Activated naive CD4-positive, alpha-beta T cell treated with anti-CD3 and anti-CD28 coated beads, Interleukin-2, amount 10 ng/mL, durations not matched to agents 7 days and 5 days (primary cell): Measurements from ENCODE around the gene COL11A2.

ENCODE experiments used
- CTCF ChIA-PET: fragments of 350-600 bp; sonication (Branson Sonifier 250); formaldehyde crosslinking; loops from one replicate; lab custom pipeline; 2021; ENCODE audit warnings: antibody characterized with exemption; lab: Charles Lee
- DNase-seq: peaks from one replicate; pipeline ENCODE4 v3.0.0-alpha.2; 2020
- H3K27ac Mint-ChIP-seq: one replicate; pipeline ENCODE4 v1.8.0; 2021; ENCODE audit warnings: mild to moderate bottlenecking, moderate library complexity, mixed read lengths
- H3K27me3 Mint-ChIP-seq: one replicate; pipeline ENCODE4 v1.8.0; 2021; ENCODE audit warnings: mild to moderate bottlenecking, mixed read lengths
- H3K36me3 Mint-ChIP-seq: one replicate; pipeline ENCODE4 v1.8.0; 2021; ENCODE audit warnings: mixed read lengths
- H3K4me1 Mint-ChIP-seq: one replicate; pipeline ENCODE4 v1.8.0; 2021; ENCODE audit warnings: mixed read lengths
- H3K4me3 Mint-ChIP-seq: one replicate; pipeline ENCODE4 v1.8.0; 2021; ENCODE audit warnings: mild to moderate bottlenecking, moderate library complexity, mixed read lengths
- H3K9me3 Mint-ChIP-seq: one replicate; pipeline ENCODE4 v1.8.0; 2021; ENCODE audit warnings: mixed read lengths

COL11A2 gene

GRCh38 chr6:33193619-33194018, 1.4 kb upstream of the COL11A2 start:
- peaks cover 30% of the 10 kb centered on the region for H3K4me1 Mint-ChIP-seq
- DNase-seq: no peak
- CTCF ChIA-PET: no interaction called here
- H3K36me3 Mint-ChIP-seq: peaks cover 41% of the 10 kb centered on the region
- peaks cover 50% of the 10 kb centered on the region for H3K27me3 Mint-ChIP-seq
- H3K4me3 Mint-ChIP-seq: no peak overlapping the region
- H3K27ac Mint-ChIP-seq: no peak overlapping the region
- no peaks in the 10 kb centered on the region for H3K9me3 Mint-ChIP-seq

DNA sequence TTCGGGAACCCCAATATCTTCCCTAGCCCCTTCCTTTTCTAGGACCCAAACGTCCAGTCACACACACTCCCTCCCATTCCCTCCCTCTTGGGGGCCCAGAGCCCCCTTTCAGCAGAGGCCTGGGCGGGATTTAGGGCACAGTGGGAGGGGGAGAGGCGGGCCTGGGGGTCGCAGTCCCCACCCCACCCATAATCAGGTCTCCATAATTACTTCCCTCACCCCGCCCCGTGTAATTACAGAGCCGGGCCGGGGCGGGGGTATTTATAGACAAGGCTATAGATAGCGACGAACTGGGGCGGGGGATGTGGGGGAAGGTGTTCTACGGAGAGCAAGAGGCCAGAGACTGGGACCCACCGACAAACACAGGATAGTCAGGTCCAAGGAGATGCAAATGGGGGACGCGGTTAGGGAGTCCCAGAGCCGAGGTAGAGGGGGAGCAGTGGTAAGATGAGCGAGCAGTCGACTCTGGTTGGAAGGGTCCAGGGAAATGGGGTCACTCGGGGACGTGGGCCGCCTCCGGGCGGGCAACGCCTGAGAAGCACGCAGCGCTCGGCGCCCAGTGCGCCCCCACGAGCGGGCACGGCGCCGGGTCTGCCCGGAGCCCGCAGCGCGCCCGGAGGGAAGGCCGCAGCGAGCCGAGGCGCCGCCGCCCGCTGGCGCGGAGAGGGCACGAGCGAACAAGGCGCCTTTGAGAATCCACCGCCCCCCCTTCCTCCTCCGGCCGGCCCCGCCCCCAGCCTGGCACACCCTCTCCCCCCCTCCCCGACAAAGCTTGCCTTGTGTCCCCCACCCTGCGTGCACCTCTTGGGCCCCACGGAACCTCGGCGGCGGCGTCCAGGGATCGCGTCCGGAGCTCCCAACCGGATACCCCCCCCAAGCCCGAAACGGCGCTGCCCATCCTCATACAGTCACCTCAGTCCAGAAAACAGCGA, 670 bp upstream of the COL11A2 start:
- CTCF ChIA-PET: no interaction called here
- Mint-ChIP-seq H3K27me3 (peaks cover 57% of the 10 kb centered on the region), H3K9me3 (no peaks in the 10 kb centered on the region), H3K36me3 (peaks cover 38% of the 10 kb centered on the region), H3K4me1 (peaks cover 23% of the 10 kb centered on the region), H3K4me3 (peak overlapping the region; percentile 30), H3K27ac (no peak overlapping the region)
- DNase-seq: peak; percentile 39

DNA sequence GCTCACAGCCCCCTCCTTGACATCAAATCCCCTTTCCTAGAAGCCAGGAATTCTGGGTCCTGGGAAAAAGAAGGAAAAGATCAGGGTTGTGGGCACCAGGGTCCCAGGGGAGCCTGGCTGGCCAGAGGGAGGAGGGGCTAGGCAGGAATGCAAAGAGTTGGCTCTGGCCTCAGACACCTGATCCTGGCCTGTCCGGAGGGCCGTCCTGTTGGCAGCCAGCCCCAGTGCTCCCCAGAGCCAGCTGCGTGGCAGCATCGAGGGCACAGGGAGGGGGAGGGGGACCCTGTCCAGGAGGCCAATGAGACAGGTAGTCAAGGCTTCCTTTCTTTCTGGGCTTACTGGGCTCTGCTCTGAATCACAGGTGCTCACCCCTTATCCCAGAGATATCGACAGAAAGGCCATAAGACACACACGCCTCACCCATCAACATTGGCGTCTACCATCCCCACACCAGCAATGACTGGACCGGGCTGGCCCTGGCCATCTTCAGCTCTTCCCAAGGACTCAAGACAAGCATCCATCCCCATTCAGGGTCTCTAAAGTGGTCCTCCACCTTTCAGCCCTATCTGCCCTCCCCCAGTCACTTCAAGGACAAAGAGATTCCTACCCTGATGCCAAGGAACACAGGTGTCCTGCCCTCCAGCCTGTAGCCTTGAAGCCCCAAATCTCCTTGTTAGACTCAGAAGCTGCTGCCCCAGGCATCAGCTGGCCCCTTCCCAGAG, 723 bp downstream of the COL11A2 start:
- no peak overlapping the region for H3K27ac Mint-ChIP-seq
- no peaks in the 10 kb centered on the region for H3K9me3 Mint-ChIP-seq
- peaks cover 14% of the 10 kb centered on the region for H3K4me1 Mint-ChIP-seq
- CTCF ChIA-PET: interaction anchor here (0.7 kb wide), 1 partner anchor 31 kb away, joined by 3 read pairs; no protein-coding TSS in a partner anchor
- H3K27me3 Mint-ChIP-seq: peaks cover 71% of the 10 kb centered on the region
- H3K4me3 Mint-ChIP-seq: no peak overlapping the region
- H3K36me3 Mint-ChIP-seq: peaks cover 29% of the 10 kb centered on the region
- no peak for DNase-seq

GRCh38 chr6:33190504-33191107, 1.7 kb downstream of the COL11A2 start:
- Mint-ChIP-seq H3K9me3 (no peaks in the 10 kb centered on the region), H3K27ac (no peak overlapping the region), H3K4me1 (peaks cover 14% of the 10 kb centered on the region), H3K4me3 (no peak overlapping the region), H3K27me3 (peaks cover 81% of the 10 kb centered on the region), H3K36me3 (peaks cover 19% of the 10 kb centered on the region)
- no peak for DNase-seq
- CTCF ChIA-PET: no interaction called here

DNA sequence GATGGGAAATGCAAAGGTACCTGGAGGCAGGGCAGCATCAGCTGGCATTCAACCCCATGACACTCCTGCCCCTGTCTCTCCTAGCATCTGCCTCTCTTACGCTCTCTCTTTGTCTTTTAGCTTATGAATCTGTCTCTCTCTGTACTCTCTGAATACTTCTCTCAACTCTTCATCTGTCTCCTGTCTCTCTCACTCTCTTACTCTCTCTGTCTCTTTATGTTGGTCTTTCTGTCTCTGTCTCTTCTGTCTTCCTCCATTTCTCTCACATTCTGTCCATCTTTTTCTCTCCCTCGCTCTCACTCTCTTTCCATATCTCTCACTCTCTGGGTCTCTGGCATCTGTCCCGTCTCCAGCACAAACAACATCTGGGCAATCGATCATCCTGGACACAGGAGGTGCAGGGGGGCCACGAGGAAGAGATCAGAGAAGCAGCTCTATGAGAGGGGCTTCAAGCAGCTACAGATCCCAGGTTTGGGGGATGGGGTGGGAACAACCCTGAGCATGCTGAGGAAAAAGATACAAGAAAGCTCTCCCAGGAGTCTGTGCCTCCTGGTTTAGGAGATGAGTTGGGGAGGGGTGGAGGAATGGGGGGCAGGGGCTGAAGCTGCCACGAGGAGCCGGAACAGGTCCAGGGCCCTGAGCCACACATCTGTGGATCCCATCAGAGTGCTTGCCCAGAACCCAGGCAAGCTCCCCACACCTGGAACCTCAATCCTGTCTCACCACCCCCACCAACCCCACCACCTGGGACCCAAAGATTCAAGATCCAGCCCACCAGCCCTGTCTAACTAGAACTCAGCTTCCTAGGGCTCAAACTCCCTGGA, 2.4 kb downstream of the COL11A2 start:
- Mint-ChIP-seq H3K4me3 (no peak overlapping the region), H3K4me1 (peaks cover 14% of the 10 kb centered on the region), H3K27ac (no peak overlapping the region), H3K9me3 (no peaks in the 10 kb centered on the region), H3K27me3 (peaks cover 87% of the 10 kb centered on the region), H3K36me3 (peaks cover 12% of the 10 kb centered on the region)
- CTCF ChIA-PET: interaction anchor here (1.0 kb wide), 1 partner anchor 31 kb away, joined by 3 read pairs; no protein-coding TSS in a partner anchor
- no peak for DNase-seq

- Mint-ChIP-seq H3K4me1 (peaks cover 19% of the 10 kb centered on the region), H3K9me3 (no peaks in the 10 kb centered on the region), H3K27me3 (peaks cover 91% of the 10 kb centered on the region), H3K36me3 (peaks cover 12% of the 10 kb centered on the region), H3K4me3 (no peak overlapping the region), H3K27ac (no peak overlapping the region)
- no peak for DNase-seq
- CTCF ChIA-PET: interaction anchor here (1.0 kb wide), 1 partner anchor 30 kb away, joined by 3 read pairs; no protein-coding TSS in a partner anchor
Measured at GRCh38 chr6:33189164-33189563, 3.1 kb downstream of the COL11A2 start.

- CTCF ChIA-PET: no interaction called here
- no peak for DNase-seq
- H3K36me3 Mint-ChIP-seq: peaks cover 20% of the 10 kb centered on the region
- no peak overlapping the region for H3K27ac Mint-ChIP-seq
- peaks cover 28% of the 10 kb centered on the region for H3K4me1 Mint-ChIP-seq
- peaks cover 11% of the 10 kb centered on the region for H3K9me3 Mint-ChIP-seq
- peaks cover 81% of the 10 kb centered on the region for H3K27me3 Mint-ChIP-seq
- H3K4me3 Mint-ChIP-seq: no peak overlapping the region
Measured at GRCh38 chr6:33187809-33188208, 4.5 kb downstream of the COL11A2 start.

- no peak for DNase-seq
- Mint-ChIP-seq H3K9me3 (peaks cover 13% of the 10 kb centered on the region), H3K27ac (no peak overlapping the region), H3K4me3 (no peak overlapping the region), H3K27me3 (peaks cover 70% of the 10 kb centered on the region), H3K36me3 (peaks cover 22% of the 10 kb centered on the region), H3K4me1 (peaks cover 21% of the 10 kb centered on the region)
- CTCF ChIA-PET: no interaction called here
Measured at GRCh38 chr6:33185654-33186187, 6.5 kb downstream of the COL11A2 start.

DNA sequence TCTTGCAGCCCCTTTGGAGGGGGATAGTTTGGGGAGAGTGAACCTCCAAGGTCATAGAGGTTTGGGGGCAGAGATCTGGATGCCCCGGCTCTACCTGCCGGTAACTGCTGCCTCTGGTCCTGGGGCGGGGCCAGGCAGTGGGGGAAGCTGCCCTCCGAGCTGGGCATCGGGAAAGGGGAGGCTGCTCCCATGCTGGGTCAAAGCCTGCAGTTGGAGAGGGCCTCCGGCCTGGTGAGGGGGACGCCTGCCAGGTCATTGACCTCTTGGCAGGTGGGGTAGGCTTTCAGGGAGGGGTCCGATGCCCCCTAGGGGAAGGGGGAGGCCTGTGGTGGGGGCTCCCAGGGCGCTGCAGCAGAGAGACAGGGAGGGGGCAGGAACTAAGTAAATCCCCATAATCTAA, 7.1 kb downstream of the COL11A2 start:
- Mint-ChIP-seq H3K36me3 (peaks cover 22% of the 10 kb centered on the region), H3K27ac (no peak overlapping the region), H3K4me3 (no peak overlapping the region), H3K27me3 (peaks cover 69% of the 10 kb centered on the region), H3K4me1 (peaks cover 21% of the 10 kb centered on the region), H3K9me3 (peaks cover 13% of the 10 kb centered on the region)
- DNase-seq: no peak
- CTCF ChIA-PET: no interaction called here

DNA sequence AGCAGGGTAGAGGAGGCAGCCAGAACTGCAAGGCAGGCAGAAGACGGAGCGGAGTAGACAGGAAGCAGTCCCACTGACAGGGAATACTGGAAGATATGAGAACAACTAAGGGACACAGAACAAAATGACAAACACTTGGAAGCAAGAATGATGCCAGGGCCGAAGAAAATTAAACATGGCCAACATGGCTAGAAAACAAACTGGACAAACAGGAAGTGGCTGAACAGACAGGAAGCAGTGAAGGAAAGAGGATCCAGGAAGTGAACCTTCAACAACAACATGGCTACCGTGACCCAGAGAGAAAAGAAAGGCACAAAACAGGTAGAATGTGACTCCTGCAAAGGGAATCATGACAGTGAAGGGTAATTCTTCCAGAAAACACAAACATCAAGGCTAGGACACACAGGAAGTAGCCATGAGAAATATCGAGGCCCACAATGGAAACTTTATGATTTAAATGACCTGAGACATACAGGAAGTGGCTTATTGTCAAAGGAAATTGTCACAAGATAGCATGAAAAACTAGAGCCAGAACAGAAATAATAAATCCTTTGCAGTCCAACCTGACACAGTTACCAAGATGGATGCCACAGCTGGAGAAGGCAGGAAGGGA, 9.1 kb downstream of the COL11A2 start:
- CTCF ChIA-PET: interaction anchor here (1.0 to 1.1 kb wide), 2 partner anchors 15 to 65 kb away, joined by 3 to 4 read pairs; no protein-coding TSS in a partner anchor
- H3K4me3 Mint-ChIP-seq: no peak overlapping the region
- H3K36me3 Mint-ChIP-seq: peaks cover 22% of the 10 kb centered on the region
- H3K4me1 Mint-ChIP-seq: peaks cover 21% of the 10 kb centered on the region
- H3K27ac Mint-ChIP-seq: peak overlapping the region; percentile 90
- H3K9me3 Mint-ChIP-seq: peaks cover 13% of the 10 kb centered on the region
- no peak for DNase-seq
- peaks cover 64% of the 10 kb centered on the region for H3K27me3 Mint-ChIP-seq

DNA sequence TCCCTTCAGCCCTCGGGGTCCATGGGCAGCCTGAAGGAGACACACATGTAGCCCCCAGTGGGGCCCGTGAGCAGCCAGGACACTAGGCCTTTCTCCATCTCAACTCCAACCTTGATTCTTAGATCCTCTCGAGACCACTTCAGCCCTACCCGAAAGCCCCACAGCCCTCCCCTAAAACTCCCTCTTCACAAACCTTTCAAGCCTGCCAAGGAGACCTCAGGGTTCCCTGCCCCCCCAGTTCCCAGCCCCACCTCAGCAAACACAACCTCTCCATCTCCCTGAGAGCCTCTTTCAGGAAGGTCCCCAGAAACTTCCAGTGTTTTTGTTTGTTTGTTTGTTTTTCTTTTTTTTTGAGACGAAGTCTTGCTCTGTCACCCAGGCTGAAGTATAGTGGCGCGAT, 11.1 kb downstream of the COL11A2 start:
- Mint-ChIP-seq H3K4me3 (no peak overlapping the region), H3K36me3 (peaks cover 22% of the 10 kb centered on the region), H3K9me3 (peaks cover 13% of the 10 kb centered on the region), H3K27me3 (peaks cover 56% of the 10 kb centered on the region), H3K27ac (no peak overlapping the region), H3K4me1 (peaks cover 21% of the 10 kb centered on the region)
- no peak for DNase-seq
- CTCF ChIA-PET: interaction anchor here (1.3 kb wide), 1 partner anchor 55 kb away, joined by 4 read pairs; no protein-coding TSS in a partner anchor

GRCh38 chr6:33178755-33179475, 13.4 kb downstream of the COL11A2 start:
- CTCF ChIA-PET: interaction anchor here (0.8 kb wide), 1 partner anchor 55 kb away, joined by 3 read pairs; no protein-coding TSS in a partner anchor
- no peak overlapping the region for H3K4me3 Mint-ChIP-seq
- peaks cover 14% of the 10 kb centered on the region for H3K36me3 Mint-ChIP-seq
- H3K27ac Mint-ChIP-seq: no peak overlapping the region
- H3K4me1 Mint-ChIP-seq: peaks cover 14% of the 10 kb centered on the region
- H3K27me3 Mint-ChIP-seq: peaks cover 60% of the 10 kb centered on the region
- H3K9me3 Mint-ChIP-seq: peaks cover 13% of the 10 kb centered on the region
- DNase-seq: no peak
